Stimulated activated naive CD8-positive, alpha-beta T cell treated with anti-CD3 and anti-CD28 coated beads, Interleukin-15, Interleukin-2, amounts not matched to agents 100 ng/mL and 50 ng/mL, for 24 hours (primary cell): ENCODE measurements around the gene ELMOD1.

Experiments used
- H3K27ac Mint-ChIP-seq: one replicate; pipeline ENCODE4 v1.8.0; 2021; ENCODE audit warnings: mild to moderate bottlenecking, mixed read lengths
- H3K27me3 Mint-ChIP-seq: one replicate; pipeline ENCODE4 v1.8.0; 2021; ENCODE audit warnings: mixed read lengths
- H3K36me3 Mint-ChIP-seq: one replicate; pipeline ENCODE4 v1.8.0; 2021; ENCODE audit warnings: low read depth, mixed read lengths
- H3K4me1 Mint-ChIP-seq: one replicate; pipeline ENCODE4 v1.8.0; 2021; ENCODE audit warnings: low read depth, mixed read lengths
- H3K4me3 Mint-ChIP-seq: one replicate; pipeline ENCODE4 v1.8.0; 2021; ENCODE audit warnings: mild to moderate bottlenecking, mixed read lengths
- H3K9me3 Mint-ChIP-seq: one replicate; pipeline ENCODE4 v1.8.0; 2021; ENCODE audit warnings: mixed read lengths

ELMOD1 gene

DNA sequence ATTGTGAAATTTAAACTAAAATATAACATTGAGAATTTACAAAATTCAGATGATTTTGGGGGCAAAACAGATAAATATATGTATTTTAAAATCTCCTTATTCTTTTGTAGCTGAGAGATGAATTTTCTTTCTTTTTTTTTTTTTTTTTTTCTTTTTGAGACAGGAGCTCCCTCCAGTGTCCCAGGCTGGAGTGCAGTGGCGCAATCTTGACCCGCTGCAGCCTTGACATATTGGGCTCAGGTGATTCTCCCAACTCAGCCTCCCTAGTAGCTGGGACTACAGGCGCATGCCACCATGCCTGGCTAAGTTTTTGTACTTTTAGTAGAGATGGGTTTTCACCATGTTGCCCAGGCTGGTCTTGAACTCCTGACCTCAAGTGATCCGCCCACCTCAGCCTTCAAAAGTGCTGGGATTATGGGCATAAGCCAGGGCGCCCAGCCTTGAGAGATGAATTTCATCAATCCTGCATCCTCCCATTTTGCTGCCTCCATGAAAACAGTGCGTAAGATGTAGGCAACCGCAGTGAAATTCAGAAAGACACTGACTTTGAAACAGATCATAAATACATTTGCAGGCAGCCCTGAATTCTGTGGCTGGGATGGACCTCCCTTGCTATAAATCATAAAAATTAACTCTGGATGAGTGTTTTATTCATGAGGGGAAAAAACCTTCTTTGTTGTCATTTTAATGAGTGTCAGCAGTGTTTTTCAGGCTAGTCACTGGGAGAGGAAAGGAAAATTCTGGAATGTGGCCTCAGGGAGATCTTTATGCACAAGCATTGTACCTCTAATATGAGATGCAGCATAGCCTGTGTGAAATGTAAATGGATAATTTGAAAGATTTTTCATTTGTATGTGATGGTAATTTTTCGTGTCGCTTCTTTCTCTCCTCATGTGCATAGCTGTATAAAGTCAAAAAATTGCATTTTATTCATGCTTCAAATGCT lies 14.4 kb downstream of the ELMOD1 start:
- Mint-ChIP-seq H3K27ac (no peak overlapping the region), H3K4me1 (no peaks in the 10 kb centered on the region), H3K4me3 (no peak overlapping the region), H3K9me3 (no peaks in the 10 kb centered on the region), H3K27me3 (peaks cover 72% of the 10 kb centered on the region), H3K36me3 (no peaks in the 10 kb centered on the region)

DNA sequence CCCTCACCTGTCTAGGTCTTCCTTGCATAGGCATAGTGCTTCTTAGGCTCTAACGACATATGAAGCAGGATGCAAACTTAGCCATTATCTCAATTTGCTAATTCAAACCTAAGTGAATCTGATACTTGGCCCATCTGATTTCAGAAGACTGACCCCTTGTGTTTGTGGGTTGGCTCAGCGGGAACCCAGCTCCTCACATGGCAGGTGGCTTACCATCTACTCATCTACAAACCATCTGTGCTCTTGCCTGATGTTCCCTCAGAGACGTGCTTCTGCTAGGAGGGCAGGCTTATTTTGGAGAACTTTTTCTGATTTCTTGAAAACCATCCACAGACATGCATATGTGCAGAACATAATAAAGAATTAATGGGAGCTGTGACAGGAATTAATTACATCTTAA lies 15.2 kb downstream of the ELMOD1 start:
- Mint-ChIP-seq H3K27me3 (peaks cover 72% of the 10 kb centered on the region), H3K9me3 (no peaks in the 10 kb centered on the region), H3K36me3 (no peaks in the 10 kb centered on the region), H3K4me1 (no peaks in the 10 kb centered on the region), H3K4me3 (no peak overlapping the region), H3K27ac (no peak overlapping the region)

- Mint-ChIP-seq H3K4me1 (no peaks in the 10 kb centered on the region), H3K27me3 (peaks cover 62% of the 10 kb centered on the region)
Observed at GRCh38 chr11:107608809-107609208, 17.9 kb downstream of the ELMOD1 start.

DNA sequence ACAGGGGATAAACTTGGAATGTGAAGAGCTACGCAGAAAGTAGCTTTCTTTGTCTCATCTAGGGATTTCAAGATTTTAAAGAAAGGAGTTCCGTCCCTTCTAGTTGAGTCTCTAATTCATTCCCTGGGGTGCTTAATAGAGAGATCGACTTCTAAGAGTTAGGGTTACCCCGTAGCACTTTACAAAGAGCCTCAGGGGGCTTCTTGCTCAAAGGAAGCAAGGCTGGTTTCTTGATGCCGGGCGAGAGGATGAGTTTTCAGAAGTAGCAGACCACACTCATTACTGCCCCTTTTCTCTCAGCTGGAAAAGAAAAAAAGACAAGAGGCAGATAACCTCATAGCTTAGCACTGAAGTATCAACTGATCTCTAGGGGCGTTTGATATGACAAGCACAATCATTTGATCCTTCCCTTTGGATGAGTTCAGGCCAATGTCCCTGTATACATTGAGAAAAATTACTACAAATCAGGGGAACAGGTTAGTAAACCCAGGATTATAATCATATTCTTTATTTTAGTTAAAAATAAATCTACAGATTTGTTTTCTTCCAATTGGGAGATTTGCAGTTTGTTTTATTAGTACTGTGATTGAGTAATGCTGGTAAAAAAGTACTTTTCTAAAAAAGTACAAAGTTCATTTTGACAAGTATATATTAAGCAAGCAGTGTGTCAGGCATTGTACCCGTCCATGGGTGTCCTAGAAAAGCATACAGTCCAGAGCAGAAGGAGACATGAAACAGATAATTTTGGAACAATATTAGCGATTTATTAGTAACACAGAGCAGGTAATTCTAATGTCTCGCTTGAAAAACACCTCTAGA lies 18.7 kb downstream of the ELMOD1 start:
- Mint-ChIP-seq H3K27ac (no peak overlapping the region), H3K27me3 (peaks cover 56% of the 10 kb centered on the region), H3K36me3 (no peaks in the 10 kb centered on the region)

More at GRCh38 chr11:107608809-107609208, 17.9 kb downstream of the ELMOD1 start:
- Mint-ChIP-seq H3K36me3 (no peaks in the 10 kb centered on the region), H3K9me3 (no peaks in the 10 kb centered on the region), H3K4me3 (no peak overlapping the region), H3K27ac (no peak overlapping the region)

GRCh38 chr11:107612445-107612844 lies 21.5 kb downstream of the ELMOD1 start:
- Mint-ChIP-seq H3K36me3 (no peaks in the 10 kb centered on the region), H3K4me3 (no peak overlapping the region), H3K9me3 (no peaks in the 10 kb centered on the region), H3K4me1 (no peaks in the 10 kb centered on the region), H3K27me3 (peaks cover 42% of the 10 kb centered on the region), H3K27ac (no peak overlapping the region)

More for the DNA sequence above, 18.7 kb downstream of the ELMOD1 start:
- H3K4me1 Mint-ChIP-seq: no peaks in the 10 kb centered on the region
- H3K9me3 Mint-ChIP-seq: no peaks in the 10 kb centered on the region
- no peak overlapping the region for H3K4me3 Mint-ChIP-seq

GRCh38 chr11:107619926-107620325 lies 29.0 kb downstream of the ELMOD1 start:
- H3K4me1 Mint-ChIP-seq: no peaks in the 10 kb centered on the region
- no peaks in the 10 kb centered on the region for H3K36me3 Mint-ChIP-seq

GRCh38 chr11:107621081-107621480 lies 30.1 kb downstream of the ELMOD1 start:
- H3K27ac Mint-ChIP-seq: no peak overlapping the region
- H3K36me3 Mint-ChIP-seq: no peaks in the 10 kb centered on the region

More at GRCh38 chr11:107619926-107620325, 29.0 kb downstream of the ELMOD1 start:
- H3K9me3 Mint-ChIP-seq: no peaks in the 10 kb centered on the region
- no peak overlapping the region for H3K4me3 Mint-ChIP-seq
- peaks cover 34% of the 10 kb centered on the region for H3K27me3 Mint-ChIP-seq
- no peak overlapping the region for H3K27ac Mint-ChIP-seq

DNA sequence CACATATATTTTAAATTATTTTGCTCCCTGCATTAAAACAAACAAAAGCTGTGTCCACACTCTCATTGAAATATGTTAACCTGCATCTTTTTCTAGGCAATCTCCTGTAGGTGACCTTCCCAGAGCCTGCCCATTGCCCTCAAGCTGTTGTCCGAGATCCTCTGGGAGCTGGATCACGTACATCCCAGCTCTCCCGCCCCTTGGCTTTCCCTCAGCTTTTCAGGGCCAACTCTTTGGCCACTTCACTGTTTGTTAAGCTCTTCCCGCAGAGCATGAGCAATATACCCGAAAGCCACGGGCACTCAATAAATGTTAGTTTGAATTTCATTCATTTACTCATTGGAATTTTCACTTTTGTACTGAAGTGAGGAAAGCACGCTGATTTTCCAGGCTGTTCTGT lies 32.2 kb downstream of the ELMOD1 start:
- no peaks in the 10 kb centered on the region for H3K9me3 Mint-ChIP-seq
- no peak overlapping the region for H3K27ac Mint-ChIP-seq
- H3K36me3 Mint-ChIP-seq: no peaks in the 10 kb centered on the region
- H3K4me1 Mint-ChIP-seq: no peaks in the 10 kb centered on the region
- H3K4me3 Mint-ChIP-seq: no peak overlapping the region
- H3K27me3 Mint-ChIP-seq: peaks cover 54% of the 10 kb centered on the region

More at GRCh38 chr11:107621081-107621480, 30.1 kb downstream of the ELMOD1 start:
- no peaks in the 10 kb centered on the region for H3K4me1 Mint-ChIP-seq
- H3K4me3 Mint-ChIP-seq: no peak overlapping the region
- H3K27me3 Mint-ChIP-seq: peaks cover 40% of the 10 kb centered on the region
- H3K9me3 Mint-ChIP-seq: no peaks in the 10 kb centered on the region

GRCh38 chr11:107624983-107625684 lies 34.2 kb downstream of the ELMOD1 start:
- Mint-ChIP-seq H3K27me3 (peaks cover 56% of the 10 kb centered on the region), H3K4me3 (no peak overlapping the region), H3K27ac (no peak overlapping the region), H3K9me3 (no peaks in the 10 kb centered on the region), H3K4me1 (no peaks in the 10 kb centered on the region), H3K36me3 (no peaks in the 10 kb centered on the region)

GRCh38 chr11:107625685-107625989 lies 34.7 kb downstream of the ELMOD1 start:
- no peaks in the 10 kb centered on the region for H3K9me3 Mint-ChIP-seq
- no peaks in the 10 kb centered on the region for H3K36me3 Mint-ChIP-seq
- no peak overlapping the region for H3K4me3 Mint-ChIP-seq
- no peak overlapping the region for H3K27ac Mint-ChIP-seq
- H3K27me3 Mint-ChIP-seq: peaks cover 53% of the 10 kb centered on the region
- H3K4me1 Mint-ChIP-seq: no peaks in the 10 kb centered on the region

GRCh38 chr11:107631043-107631442 lies 40.1 kb downstream of the ELMOD1 start:
- H3K4me1 Mint-ChIP-seq: no peaks in the 10 kb centered on the region

GRCh38 chr11:107631931-107632330 lies 41.0 kb downstream of the ELMOD1 start:
- H3K4me1 Mint-ChIP-seq: no peaks in the 10 kb centered on the region
- peaks cover 51% of the 10 kb centered on the region for H3K27me3 Mint-ChIP-seq
- H3K27ac Mint-ChIP-seq: no peak overlapping the region
- H3K9me3 Mint-ChIP-seq: no peaks in the 10 kb centered on the region
- H3K36me3 Mint-ChIP-seq: no peaks in the 10 kb centered on the region
- H3K4me3 Mint-ChIP-seq: no peak overlapping the region

More at GRCh38 chr11:107631043-107631442, 40.1 kb downstream of the ELMOD1 start:
- Mint-ChIP-seq H3K27ac (no peak overlapping the region), H3K4me3 (no peak overlapping the region), H3K9me3 (no peaks in the 10 kb centered on the region), H3K36me3 (no peaks in the 10 kb centered on the region), H3K27me3 (peaks cover 52% of the 10 kb centered on the region)

GRCh38 chr11:107646783-107647182 lies 55.8 kb downstream of the ELMOD1 start:
- Mint-ChIP-seq H3K4me1 (no peaks in the 10 kb centered on the region), H3K4me3 (no peak overlapping the region), H3K36me3 (no peaks in the 10 kb centered on the region), H3K27ac (no peak overlapping the region), H3K9me3 (no peaks in the 10 kb centered on the region), H3K27me3 (peaks cover 29% of the 10 kb centered on the region)

DNA sequence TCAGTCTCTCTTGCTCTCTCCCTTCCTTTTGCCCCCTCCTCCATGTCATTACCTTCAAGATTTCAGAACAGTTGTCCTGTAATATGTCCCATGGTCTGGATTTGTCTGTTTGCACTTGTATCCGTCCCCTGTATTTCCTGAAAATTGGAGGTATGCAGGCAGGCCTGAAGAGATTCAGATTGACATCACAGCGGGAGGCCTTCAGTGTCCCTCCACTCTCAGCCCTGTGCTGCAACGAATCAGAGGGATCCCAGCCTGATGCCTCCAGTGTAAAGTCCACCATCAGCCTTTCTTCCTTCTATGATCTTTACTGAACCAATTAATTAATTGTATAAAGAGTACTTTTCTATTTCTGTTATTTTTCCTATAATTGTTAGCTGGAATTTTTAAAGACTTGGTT lies 57.3 kb downstream of the ELMOD1 start:
- Mint-ChIP-seq H3K36me3 (no peaks in the 10 kb centered on the region), H3K4me1 (no peaks in the 10 kb centered on the region), H3K27ac (no peak overlapping the region), H3K4me3 (no peak overlapping the region), H3K9me3 (no peaks in the 10 kb centered on the region), H3K27me3 (peaks cover 36% of the 10 kb centered on the region)

- no peak overlapping the region for H3K4me3 Mint-ChIP-seq
- no peaks in the 10 kb centered on the region for H3K4me1 Mint-ChIP-seq
- H3K27me3 Mint-ChIP-seq: peaks cover 34% of the 10 kb centered on the region
- H3K36me3 Mint-ChIP-seq: no peaks in the 10 kb centered on the region
- H3K9me3 Mint-ChIP-seq: no peaks in the 10 kb centered on the region
- no peak overlapping the region for H3K27ac Mint-ChIP-seq
Observed at GRCh38 chr11:107651672-107652071, 60.7 kb downstream of the ELMOD1 start.
